Type B pancreatic cell (in vitro differentiated cells): ENCODE data around the gene ELP1. TPM values are rescaled to one million over a fixed set of nuclear protein-coding genes. Genes with fewer than 3 reads are reported as not detected.
"Not testable (repeated sequence)": the region's sequence is repeated elsewhere in the genome, so short reads cannot be mapped to it uniquely, and the experiment has no call there.

Source experiments
- DNase-seq: peaks from one replicate; pipeline ENCODE4 v3.0.0; 2021; ENCODE audit warnings: mixed read lengths; ENCODE audit not compliant: unreplicated experiment; ENCODE audit errors: extremely low spot score
- H3K27ac Mint-ChIP-seq: 2 replicates; pipeline ENCODE4 v1.8.0; 2021; ENCODE audit warnings: mild to moderate bottlenecking, mixed read lengths
- H3K27me3 Mint-ChIP-seq: 2 replicates; pipeline ENCODE4 v1.8.0; 2021; ENCODE audit warnings: mixed read lengths
- H3K36me3 Mint-ChIP-seq: 2 replicates; pipeline ENCODE4 v1.8.0; 2021; ENCODE audit warnings: mixed read lengths
- H3K4me1 Mint-ChIP-seq: one replicate; pipeline ENCODE4 v1.8.0; 2021; ENCODE audit warnings: mixed read lengths; ENCODE audit not compliant: unreplicated experiment
- H3K4me3 Mint-ChIP-seq: 2 replicates; pipeline ENCODE4 v1.8.0; 2021; ENCODE audit warnings: mild to moderate bottlenecking, mixed read lengths
- H3K9me3 Mint-ChIP-seq: 2 replicates; pipeline ENCODE4 v1.8.0; 2021; ENCODE audit warnings: mixed read lengths
- total RNA-seq: library from RNA; stranded (reverse); gene quantifications from 2 replicates; pipeline ENCODE4 v1.2.1, GENCODE V29; 2021; ENCODE audit warnings: low replicate concordance
- TF ChIP-seq, protein P1 (sequence below): fragments of 200-600 bp; sonication (generic); conservative IDR thresholded peaks from 2 replicates; pipeline ENCODE4 v1.5.0; 2021; ENCODE audit warnings: antibody characterized with exemption, mild to moderate bottlenecking

Gene ELP1
- total RNA-seq, 1 donor from 2014 or later: 42.5 TPM

DNA sequence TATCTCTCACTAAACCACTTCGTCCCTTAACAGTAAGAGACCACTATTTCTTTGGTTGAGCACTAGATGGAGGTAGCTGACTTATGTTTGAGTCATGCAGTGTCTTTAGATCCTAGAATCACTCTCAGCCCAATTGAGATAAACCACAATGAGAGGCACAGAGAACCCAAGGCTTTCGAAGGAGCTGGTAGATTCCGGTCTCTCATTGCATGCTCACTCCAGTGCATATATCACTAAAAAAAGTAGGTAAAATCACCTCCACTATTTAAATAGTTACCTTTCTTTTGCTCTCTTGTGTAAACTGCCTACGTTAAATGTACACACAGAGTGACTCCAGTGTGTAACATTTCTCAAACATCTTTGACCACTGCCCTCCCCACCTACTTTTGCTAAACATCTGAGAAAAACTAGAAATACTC, 44.3 kb downstream of the ELP1 start:
- Mint-ChIP-seq H3K27me3 (no peaks in the 10 kb centered on the region), H3K27ac (no peak overlapping the region), H3K9me3 (no peaks in the 10 kb centered on the region), H3K4me1 (peaks cover 9% of the 10 kb centered on the region), H3K4me3 (no peak overlapping the region), H3K36me3 (peaks cover 47% of the 10 kb centered on the region)
- TF ChIP-seq, protein P1, sequence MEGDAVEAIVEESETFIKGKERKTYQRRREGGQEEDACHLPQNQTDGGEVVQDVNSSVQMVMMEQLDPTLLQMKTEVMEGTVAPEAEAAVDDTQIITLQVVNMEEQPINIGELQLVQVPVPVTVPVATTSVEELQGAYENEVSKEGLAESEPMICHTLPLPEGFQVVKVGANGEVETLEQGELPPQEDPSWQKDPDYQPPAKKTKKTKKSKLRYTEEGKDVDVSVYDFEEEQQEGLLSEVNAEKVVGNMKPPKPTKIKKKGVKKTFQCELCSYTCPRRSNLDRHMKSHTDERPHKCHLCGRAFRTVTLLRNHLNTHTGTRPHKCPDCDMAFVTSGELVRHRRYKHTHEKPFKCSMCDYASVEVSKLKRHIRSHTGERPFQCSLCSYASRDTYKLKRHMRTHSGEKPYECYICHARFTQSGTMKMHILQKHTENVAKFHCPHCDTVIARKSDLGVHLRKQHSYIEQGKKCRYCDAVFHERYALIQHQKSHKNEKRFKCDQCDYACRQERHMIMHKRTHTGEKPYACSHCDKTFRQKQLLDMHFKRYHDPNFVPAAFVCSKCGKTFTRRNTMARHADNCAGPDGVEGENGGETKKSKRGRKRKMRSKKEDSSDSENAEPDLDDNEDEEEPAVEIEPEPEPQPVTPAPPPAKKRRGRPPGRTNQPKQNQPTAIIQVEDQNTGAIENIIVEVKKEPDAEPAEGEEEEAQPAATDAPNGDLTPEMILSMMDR: no peak
- DNase-seq: no peak

DNA sequence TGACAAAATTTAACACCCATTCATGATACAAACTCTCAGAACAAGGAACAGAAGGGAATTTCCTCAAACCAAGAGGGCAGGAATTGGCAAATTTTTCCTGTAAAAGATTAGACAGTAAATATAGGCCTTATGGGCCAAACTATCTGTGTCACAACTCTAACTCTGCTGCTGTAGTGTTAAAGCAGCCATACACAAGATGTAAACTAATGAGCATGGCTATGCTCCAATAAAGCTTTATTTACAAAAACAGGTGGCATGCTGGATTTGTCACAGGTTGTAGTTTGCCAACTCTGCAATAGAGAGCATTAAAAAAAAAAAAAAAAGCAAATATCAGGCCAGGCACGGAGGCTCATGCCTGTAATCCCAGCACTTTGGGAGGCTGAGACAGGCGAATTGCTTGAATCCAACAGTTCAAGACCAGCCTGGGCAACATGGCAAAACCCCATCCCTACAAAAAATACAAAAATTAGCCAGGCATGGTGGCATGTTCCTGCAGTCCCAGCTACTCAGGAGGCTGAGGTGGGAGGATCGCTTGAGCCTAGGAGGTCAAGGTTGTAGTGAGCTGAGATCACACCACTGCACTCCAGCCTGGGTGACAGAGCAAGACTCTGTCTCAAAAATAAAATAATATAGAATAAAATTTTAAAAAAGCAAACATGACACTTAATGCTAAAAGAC, 47.2 kb downstream of the ELP1 start:
- H3K4me1 Mint-ChIP-seq, H3K4me3 Mint-ChIP-seq, H3K27ac Mint-ChIP-seq, DNase-seq, H3K9me3 Mint-ChIP-seq, H3K27me3 Mint-ChIP-seq: not testable (repeated sequence)
- H3K36me3 Mint-ChIP-seq: peaks cover 50% of the 10 kb centered on the region

DNA sequence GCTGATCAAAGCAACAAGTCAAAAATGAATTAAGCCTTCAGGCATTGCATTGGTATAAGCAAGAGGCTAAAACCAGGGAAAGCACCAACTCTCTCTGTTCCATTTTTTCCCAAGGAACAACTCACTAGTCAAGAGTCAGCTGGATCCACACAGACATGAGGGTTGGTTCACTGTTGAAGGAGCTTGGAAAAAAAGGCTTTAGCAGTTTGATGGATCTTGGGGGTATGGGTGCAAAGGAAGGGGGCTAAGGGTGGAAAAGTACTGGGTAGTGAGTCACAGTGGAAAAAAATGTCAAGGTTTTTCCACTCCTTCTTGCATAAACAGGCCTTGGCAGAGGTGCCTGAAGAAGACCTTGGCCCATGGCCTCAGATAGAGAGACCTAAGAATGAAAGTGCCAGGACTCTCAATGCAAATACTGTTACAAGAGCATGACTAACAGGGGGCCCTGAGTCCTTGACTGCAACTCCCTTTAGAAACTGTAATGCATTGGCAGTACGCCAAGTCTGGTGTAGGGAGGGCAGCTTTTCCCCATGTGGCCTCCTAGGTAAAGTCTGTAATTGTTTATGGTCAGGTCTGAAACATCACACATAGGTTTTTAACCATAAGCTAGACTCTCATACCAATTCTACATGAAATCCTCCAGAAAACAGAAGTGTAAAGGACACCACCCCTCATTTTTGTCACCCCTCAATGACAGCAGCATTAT, 48.1 kb downstream of the ELP1 start:
- Mint-ChIP-seq H3K9me3 (no peaks in the 10 kb centered on the region), H3K4me3 (no peak overlapping the region), H3K4me1 (peaks cover 9% of the 10 kb centered on the region), H3K27me3 (no peaks in the 10 kb centered on the region), H3K27ac (no peak overlapping the region), H3K36me3 (peaks cover 48% of the 10 kb centered on the region)
- no peak for DNase-seq
- TF ChIP-seq, protein P1: no peak

DNA sequence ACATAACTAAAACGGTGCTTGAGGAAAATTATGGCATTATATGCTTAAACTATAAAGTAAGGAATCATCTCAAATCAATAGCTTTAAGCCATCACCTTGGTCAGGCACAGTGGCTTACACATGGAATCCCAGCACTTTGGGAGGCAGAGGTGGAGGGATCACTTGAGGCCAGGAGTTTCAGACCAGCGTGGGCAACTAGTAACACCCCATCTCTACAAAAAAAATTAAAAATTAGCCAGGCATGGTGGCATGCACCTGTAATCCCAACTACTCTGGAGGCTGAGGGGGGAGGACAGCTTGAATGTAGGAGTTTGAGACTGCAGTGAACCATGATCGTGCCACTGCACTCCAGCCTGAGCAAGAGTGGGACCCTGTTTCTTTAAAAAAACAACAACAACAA, 49.2 kb downstream of the ELP1 start:
- peaks cover 47% of the 10 kb centered on the region for H3K36me3 Mint-ChIP-seq
- DNase-seq: no peak
- TF ChIP-seq, protein P1: no peak
- H3K27ac Mint-ChIP-seq: no peak overlapping the region
- no peaks in the 10 kb centered on the region for H3K27me3 Mint-ChIP-seq
- H3K9me3 Mint-ChIP-seq: no peaks in the 10 kb centered on the region
- no peak overlapping the region for H3K4me3 Mint-ChIP-seq
- H3K4me1 Mint-ChIP-seq: peaks cover 9% of the 10 kb centered on the region

DNA sequence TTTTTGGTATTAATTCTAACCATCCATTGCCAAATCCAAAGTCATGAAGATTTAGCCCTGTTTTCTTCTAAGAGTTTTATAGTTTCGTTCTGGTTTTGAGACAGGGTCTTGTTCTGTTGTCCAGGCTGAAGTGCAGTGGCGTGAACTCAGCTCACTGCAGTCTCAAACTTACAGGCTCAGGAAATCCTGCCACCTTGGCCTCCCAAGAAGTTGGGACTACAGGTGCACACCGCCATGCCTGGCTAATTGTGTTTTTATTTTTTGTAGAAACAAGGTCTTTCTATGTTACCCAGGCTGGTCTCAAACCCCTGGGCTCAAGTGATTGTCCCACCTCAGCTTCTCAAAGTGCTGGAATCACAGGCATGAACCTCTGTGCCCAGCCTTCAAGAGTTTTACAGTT, 50.8 kb downstream of the ELP1 start:
- TF ChIP-seq, protein P1: no peak

More for the DNA sequence above, 50.8 kb downstream of the ELP1 start:
- Mint-ChIP-seq H3K27me3 (no peaks in the 10 kb centered on the region), H3K9me3 (no peaks in the 10 kb centered on the region), H3K4me1 (peaks cover 9% of the 10 kb centered on the region), H3K36me3 (peaks cover 53% of the 10 kb centered on the region), H3K4me3 (no peak overlapping the region), H3K27ac (no peak overlapping the region)
- DNase-seq: no peak
